ENCODE data around the gene BOLL.

DNA sequence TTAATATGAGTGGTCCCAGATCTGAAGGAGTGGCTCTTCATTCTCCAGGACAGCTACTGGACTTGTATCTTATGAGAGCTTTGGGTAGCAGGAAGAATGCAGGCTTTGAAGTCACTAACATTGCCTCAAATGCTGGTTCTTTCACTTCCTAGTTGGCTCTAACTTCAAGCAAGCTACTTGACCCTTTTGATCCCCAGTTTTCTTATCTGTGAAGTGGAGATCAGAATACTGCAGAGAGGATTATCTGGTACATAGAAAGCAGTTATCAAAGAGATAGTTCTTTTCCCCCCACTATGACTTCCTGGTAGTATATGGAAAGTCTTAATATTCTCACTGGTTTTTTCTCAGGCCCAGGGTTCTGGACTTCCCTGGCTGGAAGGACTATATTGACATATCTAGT is 15.9 kb upstream of the BOLL start:
- TF ChIP-seq, protein P1, sequence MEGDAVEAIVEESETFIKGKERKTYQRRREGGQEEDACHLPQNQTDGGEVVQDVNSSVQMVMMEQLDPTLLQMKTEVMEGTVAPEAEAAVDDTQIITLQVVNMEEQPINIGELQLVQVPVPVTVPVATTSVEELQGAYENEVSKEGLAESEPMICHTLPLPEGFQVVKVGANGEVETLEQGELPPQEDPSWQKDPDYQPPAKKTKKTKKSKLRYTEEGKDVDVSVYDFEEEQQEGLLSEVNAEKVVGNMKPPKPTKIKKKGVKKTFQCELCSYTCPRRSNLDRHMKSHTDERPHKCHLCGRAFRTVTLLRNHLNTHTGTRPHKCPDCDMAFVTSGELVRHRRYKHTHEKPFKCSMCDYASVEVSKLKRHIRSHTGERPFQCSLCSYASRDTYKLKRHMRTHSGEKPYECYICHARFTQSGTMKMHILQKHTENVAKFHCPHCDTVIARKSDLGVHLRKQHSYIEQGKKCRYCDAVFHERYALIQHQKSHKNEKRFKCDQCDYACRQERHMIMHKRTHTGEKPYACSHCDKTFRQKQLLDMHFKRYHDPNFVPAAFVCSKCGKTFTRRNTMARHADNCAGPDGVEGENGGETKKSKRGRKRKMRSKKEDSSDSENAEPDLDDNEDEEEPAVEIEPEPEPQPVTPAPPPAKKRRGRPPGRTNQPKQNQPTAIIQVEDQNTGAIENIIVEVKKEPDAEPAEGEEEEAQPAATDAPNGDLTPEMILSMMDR (IDR thresholded peaks at IDR 0.05): no peak
- no peak for TF ChIP-seq POLR2AphosphoS5 (IDR thresholded peaks at IDR 0.05; ENCODE audit: low read depth, low read length)
- TF ChIP-seq TCF7L2 (IDR thresholded peaks at IDR 0.05; ENCODE audit: low read depth, low read length): no peak
- TF ChIP-seq, protein P2, sequence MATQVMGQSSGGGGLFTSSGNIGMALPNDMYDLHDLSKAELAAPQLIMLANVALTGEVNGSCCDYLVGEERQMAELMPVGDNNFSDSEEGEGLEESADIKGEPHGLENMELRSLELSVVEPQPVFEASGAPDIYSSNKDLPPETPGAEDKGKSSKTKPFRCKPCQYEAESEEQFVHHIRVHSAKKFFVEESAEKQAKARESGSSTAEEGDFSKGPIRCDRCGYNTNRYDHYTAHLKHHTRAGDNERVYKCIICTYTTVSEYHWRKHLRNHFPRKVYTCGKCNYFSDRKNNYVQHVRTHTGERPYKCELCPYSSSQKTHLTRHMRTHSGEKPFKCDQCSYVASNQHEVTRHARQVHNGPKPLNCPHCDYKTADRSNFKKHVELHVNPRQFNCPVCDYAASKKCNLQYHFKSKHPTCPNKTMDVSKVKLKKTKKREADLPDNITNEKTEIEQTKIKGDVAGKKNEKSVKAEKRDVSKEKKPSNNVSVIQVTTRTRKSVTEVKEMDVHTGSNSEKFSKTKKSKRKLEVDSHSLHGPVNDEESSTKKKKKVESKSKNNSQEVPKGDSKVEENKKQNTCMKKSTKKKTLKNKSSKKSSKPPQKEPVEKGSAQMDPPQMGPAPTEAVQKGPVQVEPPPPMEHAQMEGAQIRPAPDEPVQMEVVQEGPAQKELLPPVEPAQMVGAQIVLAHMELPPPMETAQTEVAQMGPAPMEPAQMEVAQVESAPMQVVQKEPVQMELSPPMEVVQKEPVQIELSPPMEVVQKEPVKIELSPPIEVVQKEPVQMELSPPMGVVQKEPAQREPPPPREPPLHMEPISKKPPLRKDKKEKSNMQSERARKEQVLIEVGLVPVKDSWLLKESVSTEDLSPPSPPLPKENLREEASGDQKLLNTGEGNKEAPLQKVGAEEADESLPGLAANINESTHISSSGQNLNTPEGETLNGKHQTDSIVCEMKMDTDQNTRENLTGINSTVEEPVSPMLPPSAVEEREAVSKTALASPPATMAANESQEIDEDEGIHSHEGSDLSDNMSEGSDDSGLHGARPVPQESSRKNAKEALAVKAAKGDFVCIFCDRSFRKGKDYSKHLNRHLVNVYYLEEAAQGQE (IDR thresholded peaks at IDR 0.05; ENCODE audit: insufficient read depth in 1 of 2, low read depth in 2 of 2, low read length in 1 of 2): no peak
